K562 (cell line): Measurements from ENCODE around the gene NPEPL1.

Experiments
- CBX8 ChIP-seq: fragments of 200-600 bp; sonication (generic); IDR thresholded peaks from 2 replicates; pipeline ENCODE4 v1.6.1; 2012; ENCODE audit warnings: borderline replicate concordance, mixed run types, low read depth, mild to moderate bottlenecking, moderate library complexity, mixed read lengths, low read length, control low read depth, inconsistent platforms; ENCODE audit not compliant: poor library complexity, severe bottlenecking; ENCODE audit errors: extremely low read depth
- CTCF ChIP-seq, 3 experiments: IDR thresholded peaks in 2 of 3; conservative IDR thresholded peaks in 1 of 3; 2 replicates each; pipeline ENCODE4 v1.5.1; 2011 to 2012; ENCODE audit warnings: low read length in 3 of 3, mild to moderate bottlenecking in 3 of 3, control low read depth in 2 of 3, improper control_type of control experiment in 1 of 3, inconsistent platforms in 1 of 3, low read depth in 1 of 3, mixed read lengths in 1 of 3, moderate library complexity in 1 of 3; ENCODE audit not compliant: insufficient read depth in 2 of 3
- MAFK ChIP-seq: IDR thresholded peaks from 2 replicates; pipeline ENCODE4 v1.6.1; 2011; ENCODE audit warnings: low read length, improper control_type of control experiment
- MXI1 ChIP-seq: IDR thresholded peaks from 2 replicates; pipeline ENCODE4 v1.6.1; 2011; ENCODE audit warnings: low read depth, mild to moderate bottlenecking, improper control_type of control experiment, low read length
- ZFPM2 ChIP-seq: fragments of 250-450 bp; sonication (Bioruptor Pico); IDR thresholded peaks from 2 replicates; pipeline ENCODE4 v1.5.1; 2022; ENCODE audit warnings: mild to moderate bottlenecking
- ZNF24 ChIP-seq: fragments of 450-650 bp; IDR thresholded peaks from 2 replicates; pipeline ENCODE4 v1.6.1; 2016
- TF ChIP-seq, protein P1 (sequence below): fragments of 250-450 bp; sonication (Bioruptor Pico); IDR thresholded peaks from 2 replicates; pipeline ENCODE4 v1.8.0; 2021; ENCODE audit warnings: borderline replicate concordance, mild to moderate bottlenecking, moderate library complexity; ENCODE audit not compliant: poor library complexity, severe bottlenecking

DNA sequence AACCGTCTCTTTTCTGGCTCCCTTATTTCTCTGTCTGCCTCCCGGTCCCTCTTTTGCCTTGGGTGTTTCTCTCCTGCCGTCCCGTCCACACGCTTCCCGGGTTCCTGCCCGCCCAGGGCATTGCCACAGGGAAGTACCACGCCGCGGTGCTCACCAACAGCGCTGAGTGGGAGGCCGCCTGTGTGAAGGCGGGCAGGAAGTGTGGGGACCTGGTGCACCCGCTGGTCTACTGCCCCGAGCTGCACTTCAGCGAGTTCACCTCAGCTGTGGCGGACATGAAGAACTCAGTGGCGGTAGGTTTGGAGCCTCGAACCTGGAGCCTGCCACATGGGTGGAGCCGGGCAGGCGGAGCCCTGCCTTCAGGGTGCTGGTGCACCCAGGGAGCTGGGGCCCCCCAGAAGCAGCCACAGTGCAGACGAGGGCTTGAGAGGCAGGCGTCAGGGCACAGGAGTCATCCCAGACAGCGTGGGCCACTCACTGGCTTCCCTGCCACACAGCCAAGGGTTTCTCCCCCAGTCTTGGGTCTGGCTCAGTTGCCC, 21.3 kb downstream of the NPEPL1 start:
- no peak for TF ChIP-seq ZNF24
- TF ChIP-seq, protein P1, sequence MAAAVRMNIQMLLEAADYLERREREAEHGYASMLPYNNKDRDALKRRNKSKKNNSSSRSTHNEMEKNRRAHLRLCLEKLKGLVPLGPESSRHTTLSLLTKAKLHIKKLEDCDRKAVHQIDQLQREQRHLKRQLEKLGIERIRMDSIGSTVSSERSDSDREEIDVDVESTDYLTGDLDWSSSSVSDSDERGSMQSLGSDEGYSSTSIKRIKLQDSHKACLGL (CRISPR knock-in tag) = no peak
- TF ChIP-seq MXI1 = no peak
- no peak for TF ChIP-seq CTCF (IDR thresholded peaks at IDR 0.05 in 2 of 3, conservative IDR thresholded peaks at IDR 0.05 in 1 of 3; ENCODE audit: insufficient read depth in 2 of 3, low read depth in 1 of 3, low read length in 3 of 3)
- TF ChIP-seq MAFK = no peak
- no peak for TF ChIP-seq CBX8
- no peak for TF ChIP-seq ZFPM2 (CRISPR knock-in tag)
